Colonic mucosa (tissue), 4 donors: ENCODE data around the gene DIAPH3. TPM values are rescaled to one million over a fixed set of nuclear protein-coding genes. Genes with fewer than 3 reads are reported as not detected.

Experiments used
- DNase-seq: peaks from one replicate; pipeline ENCODE4 v3.0.0-alpha.2; 2020
- H3K27ac ChIP-seq: fragments of 200-600 bp; one replicate; pipeline ENCODE4 v1.8.0; 2021
- H3K27me3 ChIP-seq: fragments of 200-600 bp; one replicate; pipeline ENCODE4 v1.8.0; 2021
- H3K36me3 ChIP-seq: fragments of 200-600 bp; one replicate; pipeline ENCODE4 v1.8.0; 2021
- H3K4me1 ChIP-seq: fragments of 200-600 bp; one replicate; pipeline ENCODE4 v1.8.0; 2021; ENCODE audit warnings: mild to moderate bottlenecking
- H3K4me3 ChIP-seq: fragments of 200-600 bp; one replicate; pipeline ENCODE4 v1.8.0; 2021
- H3K9ac ChIP-seq, 2 donors: one replicate each; pipeline ENCODE4 v1.7.0; 2013; ENCODE audit warnings: control low read depth in 2 of 2, low read depth in 2 of 2, low read length in 2 of 2
- H3K9me3 ChIP-seq: fragments of 200-600 bp; one replicate; pipeline ENCODE4 v1.8.0; 2021
- intact Hi-C: fragments of 100-400 bp; cut with DNase I; formaldehyde crosslinking; loops from one replicate; pipeline ENCODE4 v1.14.1; 2022
- total RNA-seq, 2 donors: library from RNA; stranded (reverse); fragmentation: NEBNext Ultra II Directional in 1 of 2; extraction: Animal tissue kit (Norgen Biotek cat#: 25700) in 1 of 2; gene quantifications; one replicate each; pipeline ENCODE4 v1.2.1, GENCODE V29; 2021
- TF ChIP-seq, protein P1 (sequence below): fragments of 200-600 bp; IDR thresholded peaks from one replicate; pipeline ENCODE4 v1.8.0; 2022; ENCODE audit warnings: antibody characterized with exemption, mild to moderate bottlenecking
- donor health status: healthy.
- donor health status: DM: no; HTN: no; CAD: no.
- donor health status: DM: no; HTN: no; CAD: no.

DIAPH3 gene
- total RNA-seq, 2 donors from 2014 or later: 5.1 to 14.5 TPM

DNA sequence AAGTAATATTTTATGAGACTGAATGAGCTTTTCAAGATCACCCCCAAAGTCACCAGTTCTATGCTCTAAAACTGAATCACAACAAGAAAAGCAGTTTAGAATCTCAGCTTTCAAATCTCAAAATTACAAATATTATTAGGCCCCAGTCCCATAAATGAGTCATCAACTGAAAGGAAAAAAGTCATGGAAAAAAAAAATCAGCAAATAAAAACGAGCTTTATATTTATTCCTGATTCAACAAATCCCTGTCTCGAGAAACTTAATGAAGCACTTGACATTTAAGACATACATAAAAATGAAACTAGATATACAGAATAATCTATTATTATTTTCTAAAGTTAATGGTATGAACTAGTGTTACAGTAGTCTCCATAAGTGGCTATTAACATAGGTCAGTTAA lies 203.0 kb downstream of the DIAPH3 start:
- no peaks in the 10 kb centered on the region for H3K27me3 ChIP-seq
- no peak overlapping the region for H3K27ac ChIP-seq
- no peak for DNase-seq
- no peaks in the 10 kb centered on the region for H3K36me3 ChIP-seq
- H3K4me1 ChIP-seq: no peaks in the 10 kb centered on the region
- H3K4me3 ChIP-seq: no peak overlapping the region
- H3K9ac ChIP-seq: no peak overlapping the region
- intact Hi-C loops: no loop called here
- TF ChIP-seq, protein P1, sequence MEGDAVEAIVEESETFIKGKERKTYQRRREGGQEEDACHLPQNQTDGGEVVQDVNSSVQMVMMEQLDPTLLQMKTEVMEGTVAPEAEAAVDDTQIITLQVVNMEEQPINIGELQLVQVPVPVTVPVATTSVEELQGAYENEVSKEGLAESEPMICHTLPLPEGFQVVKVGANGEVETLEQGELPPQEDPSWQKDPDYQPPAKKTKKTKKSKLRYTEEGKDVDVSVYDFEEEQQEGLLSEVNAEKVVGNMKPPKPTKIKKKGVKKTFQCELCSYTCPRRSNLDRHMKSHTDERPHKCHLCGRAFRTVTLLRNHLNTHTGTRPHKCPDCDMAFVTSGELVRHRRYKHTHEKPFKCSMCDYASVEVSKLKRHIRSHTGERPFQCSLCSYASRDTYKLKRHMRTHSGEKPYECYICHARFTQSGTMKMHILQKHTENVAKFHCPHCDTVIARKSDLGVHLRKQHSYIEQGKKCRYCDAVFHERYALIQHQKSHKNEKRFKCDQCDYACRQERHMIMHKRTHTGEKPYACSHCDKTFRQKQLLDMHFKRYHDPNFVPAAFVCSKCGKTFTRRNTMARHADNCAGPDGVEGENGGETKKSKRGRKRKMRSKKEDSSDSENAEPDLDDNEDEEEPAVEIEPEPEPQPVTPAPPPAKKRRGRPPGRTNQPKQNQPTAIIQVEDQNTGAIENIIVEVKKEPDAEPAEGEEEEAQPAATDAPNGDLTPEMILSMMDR: no peak
- no peaks in the 10 kb centered on the region for H3K9me3 ChIP-seq

DNA sequence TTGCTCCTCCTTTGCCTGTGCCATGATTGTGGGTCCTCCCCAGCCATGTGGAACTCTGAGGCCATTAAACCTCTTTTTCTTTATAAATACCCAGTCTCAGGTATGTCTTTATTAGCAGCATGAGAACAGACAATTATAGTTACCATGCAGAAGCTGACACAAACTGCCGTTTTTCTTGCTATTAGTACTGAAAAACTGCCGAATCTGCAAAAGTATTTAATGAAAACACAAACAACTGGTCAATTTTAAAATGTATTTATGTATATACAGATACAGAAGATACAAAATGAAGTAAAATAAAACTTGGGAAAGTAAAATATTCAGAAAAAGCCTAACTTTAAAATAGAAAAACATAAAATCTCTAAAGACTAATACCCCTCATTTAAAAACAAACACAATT lies 206.3 kb downstream of the DIAPH3 start:
- Histone ChIP-seq H3K27me3 (no peaks in the 10 kb centered on the region), H3K9me3 (no peaks in the 10 kb centered on the region), H3K9ac (no peak overlapping the region), H3K4me1 (no peaks in the 10 kb centered on the region), H3K36me3 (no peaks in the 10 kb centered on the region), H3K27ac (no peak overlapping the region), H3K4me3 (no peak overlapping the region)
- no peak for DNase-seq
- intact Hi-C loops: no loop called here
- TF ChIP-seq, protein P1: no peak

DNA sequence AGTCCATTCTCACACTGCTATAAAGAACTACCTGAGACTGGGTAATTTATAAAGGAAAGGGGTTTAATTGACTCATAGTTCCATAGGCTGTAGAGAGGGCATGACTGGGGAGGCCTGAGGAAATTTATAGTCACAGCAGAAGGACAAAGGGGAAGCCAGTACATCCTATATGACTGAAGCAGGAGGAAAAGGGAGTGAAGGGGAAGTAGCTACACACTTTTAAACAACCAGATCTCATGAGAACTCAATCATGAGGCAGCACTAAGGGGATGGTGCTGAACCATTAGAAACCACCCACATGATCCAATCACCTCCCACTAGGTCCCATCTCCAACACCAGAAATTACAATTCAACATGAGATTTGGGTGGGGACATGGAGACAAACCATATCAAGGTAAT lies 209.1 kb downstream of the DIAPH3 start:
- TF ChIP-seq, protein P1: no peak
- no peaks in the 10 kb centered on the region for H3K9me3 ChIP-seq
- intact Hi-C loops: no loop called here

DNA sequence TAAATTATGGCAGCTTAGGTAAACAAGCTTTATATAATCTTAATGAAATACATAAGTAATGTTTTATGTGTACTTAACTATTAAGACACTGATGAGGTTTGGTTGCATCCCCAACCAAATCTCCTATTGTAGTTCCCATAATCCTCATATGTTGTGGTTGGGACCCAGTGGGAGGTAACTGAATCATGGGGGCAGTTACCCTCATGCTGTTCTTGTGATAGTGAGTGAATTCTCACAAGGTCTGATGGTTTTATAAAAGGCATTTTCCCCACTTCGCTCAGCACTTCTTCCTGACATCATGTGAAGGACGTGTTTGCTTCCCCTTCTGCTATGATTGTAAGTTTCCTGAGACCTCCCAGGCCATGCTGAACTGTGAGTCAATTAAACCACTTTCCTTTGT lies 212.7 kb downstream of the DIAPH3 start:
- Histone ChIP-seq H3K9ac (no peak overlapping the region), H3K36me3 (no peaks in the 10 kb centered on the region), H3K4me3 (no peak overlapping the region), H3K27ac (no peak overlapping the region), H3K4me1 (no peaks in the 10 kb centered on the region), H3K9me3 (no peaks in the 10 kb centered on the region), H3K27me3 (no peaks in the 10 kb centered on the region)
- intact Hi-C loops: no loop called here
- no peak for DNase-seq
- TF ChIP-seq, protein P1: no peak

More for the DNA sequence above, 209.1 kb downstream of the DIAPH3 start:
- no peak overlapping the region for H3K9ac ChIP-seq
- no peak overlapping the region for H3K4me3 ChIP-seq
- no peak overlapping the region for H3K27ac ChIP-seq
- H3K36me3 ChIP-seq: no peaks in the 10 kb centered on the region
- no peaks in the 10 kb centered on the region for H3K4me1 ChIP-seq
- no peaks in the 10 kb centered on the region for H3K27me3 ChIP-seq
- DNase-seq: no peak

DNA sequence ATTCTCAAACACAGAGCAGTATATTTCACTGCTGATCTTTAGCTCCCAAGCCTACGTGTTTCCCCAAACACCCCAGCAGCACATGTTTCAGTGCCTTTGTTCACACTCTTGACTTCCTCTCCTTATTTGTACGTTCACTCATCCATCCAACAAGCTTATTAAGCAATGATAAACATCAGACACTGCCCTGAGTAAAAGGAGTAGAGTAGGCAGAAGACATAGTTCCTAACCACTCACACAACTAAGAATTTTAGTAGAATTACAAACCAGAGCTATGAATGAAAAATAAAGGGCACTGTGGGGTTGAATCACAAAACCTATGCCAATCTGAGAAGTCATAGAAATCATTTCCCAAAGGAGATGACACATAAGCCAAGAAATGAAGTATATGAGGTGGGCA lies 213.5 kb downstream of the DIAPH3 start:
- no peaks in the 10 kb centered on the region for H3K9me3 ChIP-seq
- H3K9ac ChIP-seq: no peak overlapping the region
- intact Hi-C loops: no loop called here
- TF ChIP-seq, protein P1: no peak
- H3K27me3 ChIP-seq: no peaks in the 10 kb centered on the region
- H3K4me3 ChIP-seq: no peak overlapping the region
- DNase-seq: no peak
- H3K27ac ChIP-seq: no peak overlapping the region
- H3K36me3 ChIP-seq: no peaks in the 10 kb centered on the region
- no peaks in the 10 kb centered on the region for H3K4me1 ChIP-seq

DNA sequence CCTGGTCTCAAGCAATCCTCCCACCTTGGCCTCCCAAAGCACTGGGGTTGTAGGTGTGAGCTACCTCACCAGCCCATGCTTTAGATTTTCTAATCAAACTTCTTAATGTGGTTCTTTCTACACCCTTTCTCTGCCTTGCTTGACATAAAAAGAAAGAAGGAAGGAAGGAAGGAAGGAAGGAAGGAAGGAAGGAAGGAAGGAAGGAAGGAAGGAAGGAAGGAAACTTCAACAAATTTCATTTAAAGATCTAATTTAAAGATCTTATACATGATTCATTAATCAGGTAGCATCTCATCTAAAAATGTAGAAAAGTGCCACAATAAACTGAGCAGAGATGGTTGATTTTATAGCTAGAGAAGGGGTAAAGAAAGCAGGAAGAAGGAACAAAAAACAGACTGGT lies 215.0 kb downstream of the DIAPH3 start:
- H3K27ac ChIP-seq: no peak overlapping the region
- no peak overlapping the region for H3K9ac ChIP-seq
- no peak overlapping the region for H3K4me3 ChIP-seq
- H3K9me3 ChIP-seq: no peaks in the 10 kb centered on the region
- TF ChIP-seq, protein P1: no peak
- no peak for DNase-seq
- H3K4me1 ChIP-seq: no peaks in the 10 kb centered on the region
- intact Hi-C loops: no loop called here
- no peaks in the 10 kb centered on the region for H3K27me3 ChIP-seq
- H3K36me3 ChIP-seq: no peaks in the 10 kb centered on the region
